Measurements from ENCODE around the gene SHC4.

SHC4 gene

DNA sequence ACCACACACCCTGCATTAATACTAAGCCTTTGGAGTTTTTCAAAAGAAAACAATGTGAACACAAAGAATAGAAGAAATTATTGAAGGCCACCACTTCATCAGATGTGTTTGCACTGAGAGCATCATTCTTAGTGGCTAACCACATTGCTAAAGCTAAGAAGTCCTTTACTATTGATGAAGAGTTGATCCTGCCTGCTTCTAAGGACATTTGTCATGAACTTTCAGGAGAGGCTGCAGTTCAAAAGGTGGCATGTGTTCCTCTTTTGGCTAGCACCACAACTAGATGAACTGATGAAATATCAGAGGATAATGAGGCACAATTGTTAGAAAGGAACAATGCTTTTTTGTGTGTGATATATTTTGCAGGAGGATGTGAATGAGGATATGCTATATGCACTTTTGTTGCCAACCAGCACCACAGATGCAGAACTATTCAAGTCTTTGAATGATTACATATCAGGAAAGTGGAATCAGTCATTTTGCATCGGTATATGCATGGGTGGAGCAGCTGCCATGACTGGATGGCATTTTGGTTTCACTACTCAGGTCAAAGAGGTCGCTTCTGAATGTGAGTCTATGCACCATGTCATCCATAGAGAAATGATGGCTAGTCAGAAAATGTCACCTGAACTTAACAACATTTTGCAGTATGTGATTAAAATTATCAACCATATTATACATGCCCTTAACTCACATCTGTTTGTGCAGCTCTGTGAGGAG is 88.3 kb downstream of the SHC4 start:
- Histone ChIP-seq H3K4me2 (ENCODE audit: insufficient read depth, low read length, poor library complexity, severe bottlenecking) (no peak overlapping the region), H3K4me1 (ENCODE audit: control insufficient read depth in 2 of 2, insufficient read depth in 1 of 2, low read depth in 1 of 2, low read length in 2 of 2) (peaks cover 4 to 5% of the 10 kb centered on the region in 2 donors), H3K9me3 (replicated peaks in 1 of 2; ENCODE audit: control insufficient read depth in 2 of 2, insufficient read depth in 1 of 2, low read depth in 1 of 2, low read length in 2 of 2) (no peaks in the 10 kb centered on the region), H3K23ac (ENCODE audit: low read depth, low read length, poor library complexity) (no peak overlapping the region), H2AFZ (ENCODE audit: low read length) (no peak overlapping the region), H3K4ac (ENCODE audit: low read length) (no peak overlapping the region), H2AK5ac (ENCODE audit: low read depth, low read length) (no peak overlapping the region), H2BK12ac (ENCODE audit: low read length) (no peak overlapping the region), H4K91ac (ENCODE audit: low read depth, low read length, poor library complexity) (no peak overlapping the region), H4K8ac (ENCODE audit: low read depth, low read length) (no peak overlapping the region), H3K18ac (ENCODE audit: low read length) (no peak overlapping the region), H3K14ac (ENCODE audit: low read length) (no peak overlapping the region), H2BK5ac (ENCODE audit: low read length) (no peak overlapping the region), H3K27ac (replicated peaks; ENCODE audit: low read length) (no peak overlapping the region), H3K27me3 (ENCODE audit: control insufficient read depth in 3 of 3, insufficient read depth in 3 of 3, low read depth in 1 of 3, low read length in 3 of 3) (no peaks in the 10 kb centered on the region), H3K79me1 (ENCODE audit: low read depth, low read length) (peaks cover 1% of the 10 kb centered on the region), H2BK15ac (ENCODE audit: low read length) (no peak overlapping the region), H3K4me3 (ENCODE audit: low read length in 2 of 2) (no peak overlapping the region), H3K9ac (ENCODE audit: low read depth, low read length, poor library complexity) (no peak overlapping the region), H2BK120ac (ENCODE audit: low read depth, low read length) (no peak overlapping the region), H3K36me3 (replicated peaks in 1 of 2; ENCODE audit: control insufficient read depth in 2 of 2, insufficient read depth in 2 of 2, low read length in 2 of 2) (peaks cover 0 to 12% of the 10 kb centered on the region in 2 donors)
- no CpG with 5 or more reads among the region's 2 CpGs for WGBS, 2 donors (ENCODE audit: extremely low coverage in 2 of 2, insufficient read length in 2 of 2, insufficient replicate concordance in 1 of 2)
- no peak for DNase-seq (ENCODE audit: low spot score)

DNA sequence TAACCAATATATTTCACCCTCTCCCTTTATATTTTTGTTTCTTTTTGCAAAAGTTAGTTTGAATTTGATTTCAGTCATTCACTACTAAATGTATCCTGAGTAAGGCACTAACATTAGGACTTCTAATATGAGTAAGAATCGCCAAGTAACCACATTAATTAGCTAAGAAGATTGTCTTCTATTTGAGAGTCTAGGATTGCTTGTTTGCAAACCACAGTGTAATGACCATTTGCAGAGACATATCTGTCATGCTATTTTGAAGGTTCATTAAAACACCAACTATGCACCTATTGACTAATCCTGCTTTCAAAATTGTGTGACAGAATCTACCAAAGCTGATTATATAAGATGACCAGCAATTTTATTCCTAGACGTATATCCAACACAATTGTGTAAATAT is 91.1 kb downstream of the SHC4 start:
- Histone ChIP-seq H3K36me3 (replicated peaks in 1 of 2; ENCODE audit: control insufficient read depth in 2 of 2, insufficient read depth in 2 of 2, low read length in 2 of 2) (no peaks in the 10 kb centered on the region), H3K9me3 (replicated peaks in 1 of 2; ENCODE audit: control insufficient read depth in 2 of 2, insufficient read depth in 1 of 2, low read depth in 1 of 2, low read length in 2 of 2) (no peaks in the 10 kb centered on the region), H2AFZ (ENCODE audit: low read length) (no peak overlapping the region), H3K4me2 (ENCODE audit: insufficient read depth, low read length, poor library complexity, severe bottlenecking) (no peak overlapping the region), H2BK120ac (ENCODE audit: low read depth, low read length) (no peak overlapping the region), H3K18ac (ENCODE audit: low read length) (no peak overlapping the region), H3K4me3 (ENCODE audit: low read length in 2 of 2) (no peak overlapping the region), H3K9ac (ENCODE audit: low read depth, low read length, poor library complexity) (no peak overlapping the region), H4K91ac (ENCODE audit: low read depth, low read length, poor library complexity) (no peak overlapping the region), H2BK12ac (ENCODE audit: low read length) (no peak overlapping the region), H4K8ac (ENCODE audit: low read depth, low read length) (no peak overlapping the region), H3K27ac (replicated peaks; ENCODE audit: low read length) (no peak overlapping the region), H3K4me1 (ENCODE audit: control insufficient read depth in 2 of 2, insufficient read depth in 1 of 2, low read depth in 1 of 2, low read length in 2 of 2) (peaks cover 0 to 1% of the 10 kb centered on the region in 2 donors), H3K27me3 (ENCODE audit: control insufficient read depth in 3 of 3, insufficient read depth in 3 of 3, low read depth in 1 of 3, low read length in 3 of 3) (no peaks in the 10 kb centered on the region), H2BK15ac (ENCODE audit: low read length) (no peak overlapping the region), H2AK5ac (ENCODE audit: low read depth, low read length) (no peak overlapping the region), H2BK5ac (ENCODE audit: low read length) (no peak overlapping the region), H3K14ac (ENCODE audit: low read length) (no peak overlapping the region), H3K79me1 (ENCODE audit: low read depth, low read length) (peaks cover 1% of the 10 kb centered on the region), H3K4ac (ENCODE audit: low read length) (no peak overlapping the region), H3K23ac (ENCODE audit: low read depth, low read length, poor library complexity) (no peak overlapping the region)
- no peak for DNase-seq (ENCODE audit: low spot score)
- WGBS, 2 donors (ENCODE audit: extremely low coverage in 2 of 2, insufficient read length in 2 of 2, insufficient replicate concordance in 1 of 2): no CpG with 5 or more reads among the region's 2 CpGs

DNA sequence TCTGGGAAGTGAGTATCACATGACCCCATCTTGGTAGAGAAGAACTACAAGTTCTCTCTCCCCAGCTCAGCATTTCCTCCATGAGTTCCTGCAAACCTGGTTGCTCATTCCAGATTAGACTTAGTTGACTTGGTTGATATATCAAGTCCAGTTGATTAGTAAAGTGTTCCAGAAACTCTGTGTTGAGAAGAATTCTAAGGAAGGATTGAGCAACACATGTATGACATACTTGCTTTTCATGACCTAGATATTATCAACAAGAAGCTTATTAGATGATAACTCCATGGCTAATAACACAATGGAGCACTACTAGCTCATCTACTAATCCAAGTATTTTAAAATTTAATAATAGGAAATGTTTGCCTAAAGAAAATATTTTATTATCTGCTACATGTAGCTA is 92.2 kb downstream of the SHC4 start:
- no peak for DNase-seq (ENCODE audit: low spot score)
- Histone ChIP-seq H3K27ac (replicated peaks; ENCODE audit: low read length) (no peak overlapping the region), H2BK5ac (ENCODE audit: low read length) (no peak overlapping the region), H4K91ac (ENCODE audit: low read depth, low read length, poor library complexity) (no peak overlapping the region), H3K4me1 (ENCODE audit: control insufficient read depth in 2 of 2, insufficient read depth in 1 of 2, low read depth in 1 of 2, low read length in 2 of 2) (peaks cover 0 to 1% of the 10 kb centered on the region in 2 donors), H2BK12ac (ENCODE audit: low read length) (no peak overlapping the region), H3K36me3 (replicated peaks in 1 of 2; ENCODE audit: control insufficient read depth in 2 of 2, insufficient read depth in 2 of 2, low read length in 2 of 2) (no peaks in the 10 kb centered on the region), H3K4ac (ENCODE audit: low read length) (no peak overlapping the region), H2BK120ac (ENCODE audit: low read depth, low read length) (no peak overlapping the region), H3K27me3 (ENCODE audit: control insufficient read depth in 3 of 3, insufficient read depth in 3 of 3, low read depth in 1 of 3, low read length in 3 of 3) (no peaks in the 10 kb centered on the region), H3K79me1 (ENCODE audit: low read depth, low read length) (no peaks in the 10 kb centered on the region), H3K4me3 (ENCODE audit: low read length in 2 of 2) (no peak overlapping the region), H3K9me3 (replicated peaks in 1 of 2; ENCODE audit: control insufficient read depth in 2 of 2, insufficient read depth in 1 of 2, low read depth in 1 of 2, low read length in 2 of 2) (no peaks in the 10 kb centered on the region), H2BK15ac (ENCODE audit: low read length) (no peak overlapping the region), H3K18ac (ENCODE audit: low read length) (no peak overlapping the region), H3K14ac (ENCODE audit: low read length) (no peak overlapping the region), H3K23ac (ENCODE audit: low read depth, low read length, poor library complexity) (no peak overlapping the region), H3K9ac (ENCODE audit: low read depth, low read length, poor library complexity) (no peak overlapping the region), H3K4me2 (ENCODE audit: insufficient read depth, low read length, poor library complexity, severe bottlenecking) (no peak overlapping the region), H2AK5ac (ENCODE audit: low read depth, low read length) (no peak overlapping the region), H2AFZ (ENCODE audit: low read length) (no peak overlapping the region), H4K8ac (ENCODE audit: low read depth, low read length) (no peak overlapping the region)

DNA sequence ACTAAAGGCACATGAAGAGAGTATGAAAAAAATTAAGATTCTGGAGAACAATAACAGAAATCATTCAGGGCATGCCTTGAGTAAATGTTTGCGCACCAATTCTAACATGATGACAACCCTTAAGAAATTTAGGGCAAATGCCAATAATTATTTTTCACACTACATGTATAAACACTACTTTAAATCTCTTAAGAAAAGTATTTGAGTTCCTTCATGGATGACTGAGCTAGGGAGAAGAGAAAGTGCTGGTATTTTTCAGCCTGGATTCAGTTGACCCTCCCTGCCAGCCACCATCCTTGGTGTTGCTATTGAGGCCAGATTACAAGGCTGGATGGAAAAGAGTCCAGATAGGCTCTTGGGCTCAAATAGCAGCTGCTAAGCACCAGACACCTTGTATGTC is 93.8 kb downstream of the SHC4 start:
- Histone ChIP-seq H4K8ac (ENCODE audit: low read depth, low read length) (no peak overlapping the region), H3K14ac (ENCODE audit: low read length) (no peak overlapping the region), H2AK5ac (ENCODE audit: low read depth, low read length) (no peak overlapping the region), H3K36me3 (replicated peaks in 1 of 2; ENCODE audit: control insufficient read depth in 2 of 2, insufficient read depth in 2 of 2, low read length in 2 of 2) (no peaks in the 10 kb centered on the region), H3K79me1 (ENCODE audit: low read depth, low read length) (no peaks in the 10 kb centered on the region), H3K9me3 (replicated peaks in 1 of 2; ENCODE audit: control insufficient read depth in 2 of 2, insufficient read depth in 1 of 2, low read depth in 1 of 2, low read length in 2 of 2) (no peaks in the 10 kb centered on the region), H3K4ac (ENCODE audit: low read length) (no peak overlapping the region), H2BK12ac (ENCODE audit: low read length) (no peak overlapping the region), H2BK120ac (ENCODE audit: low read depth, low read length) (no peak overlapping the region), H4K91ac (ENCODE audit: low read depth, low read length, poor library complexity) (no peak overlapping the region), H3K23ac (ENCODE audit: low read depth, low read length, poor library complexity) (no peak overlapping the region), H3K27ac (replicated peaks; ENCODE audit: low read length) (no peak overlapping the region), H3K18ac (ENCODE audit: low read length) (no peak overlapping the region), H3K4me2 (ENCODE audit: insufficient read depth, low read length, poor library complexity, severe bottlenecking) (no peak overlapping the region), H3K4me1 (ENCODE audit: control insufficient read depth in 2 of 2, insufficient read depth in 1 of 2, low read depth in 1 of 2, low read length in 2 of 2) (peaks cover 7 to 9% of the 10 kb centered on the region in 2 donors), H2AFZ (ENCODE audit: low read length) (no peak overlapping the region), H2BK15ac (ENCODE audit: low read length) (no peak overlapping the region), H3K9ac (ENCODE audit: low read depth, low read length, poor library complexity) (no peak overlapping the region), H3K27me3 (ENCODE audit: control insufficient read depth in 3 of 3, insufficient read depth in 3 of 3, low read depth in 1 of 3, low read length in 3 of 3) (no peaks in the 10 kb centered on the region), H3K4me3 (ENCODE audit: low read length in 2 of 2) (no peak overlapping the region), H2BK5ac (ENCODE audit: low read length) (no peak overlapping the region)
- no peak for DNase-seq (ENCODE audit: low spot score)
- whole genome bisulfite sequencing, 2 donors (ENCODE audit: extremely low coverage in 2 of 2, insufficient read length in 2 of 2, insufficient replicate concordance in 1 of 2): no CpG with 5 or more reads among the region's 1 CpG
